ENCODE measurements around the gene C17orf50.

The C17orf50 gene

DNA sequence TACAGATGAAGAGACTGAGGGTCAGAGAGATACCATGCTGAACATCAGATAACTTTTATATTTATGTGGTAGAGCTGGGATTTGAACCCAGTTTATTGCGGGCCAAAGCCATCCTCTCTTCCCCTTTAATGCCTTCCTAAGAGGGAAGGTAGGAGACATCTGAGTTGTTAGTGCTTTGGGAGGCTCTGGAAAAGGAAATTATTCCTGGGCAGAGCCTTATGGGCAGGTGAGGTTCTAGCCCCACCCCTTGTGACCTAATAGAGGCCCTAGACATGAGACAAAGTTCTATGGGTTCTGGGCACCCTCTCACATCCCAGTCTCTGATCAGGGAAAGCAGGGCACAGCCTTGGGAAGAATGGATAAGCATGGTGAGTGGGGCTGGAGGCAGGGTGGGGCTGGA is at the start of gene C17orf50:
Gene C17orf50 (plus strand): TSS at position 301 of the 400 bp plus-strand sequence. CDS start 55 bp downstream, at position 356.
- peaks cover 0 to 14% (median 0%) of the 10 kb centered on the region in 11 experiments; a peak in 2 of 22 replicates for H4K20me1 ChIP-seq
- no peak within 1 kb of the TSS for H3K9ac ChIP-seq
- H3K9me3 ChIP-seq (replicated peaks in 1 of 11), result 0 out of 22 replicates have a peak, but pooled peaks cover 0 to 3% (median 0%) of the 10 kb centered on the region in 11 experiments
- H3K36me3 ChIP-seq, result no peaks in the 10 kb centered on the region
- TF ChIP-seq Cebpa-rat (IDR thresholded peaks at IDR 0.05), result no peak
- H3K4me1 ChIP-seq, result peaks cover 12 to 22% (median 14%) of the 10 kb centered on the region in 10 experiments
- peaks cover 0 to 9% (median 0%) of the 10 kb centered on the region in 11 experiments; a peak in 1 of 22 replicates for H3K27me3 ChIP-seq
- H3K4me2 ChIP-seq, result no peak within 1 kb of the TSS
- no peak within 1 kb of the TSS for H3K4me3 ChIP-seq
- no peak within 1 kb of the TSS for H3K27ac ChIP-seq

DNA sequence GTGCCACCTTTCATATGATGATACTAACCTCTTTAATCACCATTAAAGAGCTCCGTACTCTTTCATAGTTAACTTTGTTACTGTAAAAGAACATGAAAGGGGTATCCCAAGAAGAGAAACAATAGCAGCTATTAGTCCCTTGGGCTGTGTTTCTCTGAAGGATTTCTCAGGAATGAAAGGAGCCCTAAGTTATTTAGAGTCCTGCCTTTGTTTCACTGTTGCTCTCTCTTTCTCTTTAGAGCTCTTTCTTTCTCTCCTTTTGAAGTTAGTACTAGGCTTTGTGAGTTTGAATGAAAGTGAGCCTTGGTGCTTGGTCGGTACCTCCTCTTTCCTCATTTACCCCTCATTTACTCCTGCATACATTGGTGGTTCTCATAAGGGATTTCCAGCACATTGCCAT is 49.7 kb upstream of the C17orf50 start:
- H3K9ac ChIP-seq, result no peak overlapping the region
- H3K4me2 ChIP-seq, result no peak overlapping the region
- no peak overlapping the region for H3K4me3 ChIP-seq
- no peak for TF ChIP-seq Cebpa-rat (IDR thresholded peaks at IDR 0.05)
- H4K20me1 ChIP-seq, result peaks cover 0 to 40% (median 4%) of the 10 kb centered on the region in 11 experiments; a peak in 8 of 22 replicates
- H3K9me3 ChIP-seq (replicated peaks in 1 of 11), result no peaks in the 10 kb centered on the region
- H3K36me3 ChIP-seq, result peaks cover 71 to 97% (median 82%) of the 10 kb centered on the region in 11 experiments
- no peaks in the 10 kb centered on the region for H3K27me3 ChIP-seq
- H3K4me1 ChIP-seq, result peaks cover 5 to 25% (median 14%) of the 10 kb centered on the region in 10 experiments; a peak in 16 of 20 replicates
- no peak overlapping the region for H3K27ac ChIP-seq

DNA sequence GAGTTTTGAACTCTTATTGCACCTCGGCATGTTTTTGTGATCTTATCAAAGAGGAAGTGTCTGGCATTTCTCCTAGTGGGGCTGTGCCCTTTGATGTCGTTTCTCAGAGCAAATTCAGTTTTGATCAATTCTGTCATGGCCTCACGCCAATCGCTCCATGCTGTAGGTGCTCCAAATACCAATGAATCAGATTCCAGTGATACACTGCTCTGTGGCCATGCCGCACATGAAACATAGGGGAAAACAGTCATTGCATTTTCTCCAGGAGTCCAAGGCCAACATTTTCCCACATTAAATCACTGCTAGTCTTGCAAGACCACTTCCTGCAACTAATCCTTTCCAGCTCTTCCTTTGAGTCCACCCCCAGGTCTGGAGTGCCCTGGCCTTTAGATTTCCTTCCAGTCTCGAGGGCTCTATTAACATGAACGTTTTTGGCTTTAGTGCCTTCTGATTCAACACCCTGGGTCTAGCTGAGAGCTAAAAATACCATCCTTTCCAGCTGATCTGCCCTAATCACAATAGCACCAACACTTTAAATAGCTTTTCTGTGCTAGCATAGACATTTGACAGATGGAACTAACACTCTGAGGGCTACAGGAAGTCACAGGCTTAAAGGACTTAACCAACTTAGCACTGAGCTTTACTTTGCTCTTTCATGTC is 47.5 kb upstream of the C17orf50 start:
- H3K27me3 ChIP-seq, result no peaks in the 10 kb centered on the region
- H3K9ac ChIP-seq, result no peak overlapping the region
- H3K4me2 ChIP-seq, result no peak overlapping the region; a peak in 1 of 22 replicates
- H3K9me3 ChIP-seq (replicated peaks in 1 of 11), result no peaks in the 10 kb centered on the region
- H3K36me3 ChIP-seq, result peaks cover 92 to 100% (median 95%) of the 10 kb centered on the region in 11 experiments
- H3K4me3 ChIP-seq, result no peak overlapping the region
- H4K20me1 ChIP-seq, result peaks cover 0 to 44% (median 0%) of the 10 kb centered on the region in 11 experiments; a peak in 4 of 22 replicates
- no peak for TF ChIP-seq Cebpa-rat (IDR thresholded peaks at IDR 0.05)
- H3K4me1 ChIP-seq, result peaks cover 1 to 22% (median 8%) of the 10 kb centered on the region in 10 experiments; a peak in 15 of 20 replicates
- H3K27ac ChIP-seq, result no peak overlapping the region

- no peaks in the 10 kb centered on the region for H3K9me3 ChIP-seq (replicated peaks in 1 of 11)
- peaks cover 0 to 36% (median 0%) of the 10 kb centered on the region in 11 experiments; a peak in 3 of 22 replicates for H4K20me1 ChIP-seq
- no peak overlapping the region for H3K4me3 ChIP-seq
- no peak overlapping the region for H3K9ac ChIP-seq
- H3K4me2 ChIP-seq, result no peak overlapping the region
- no peaks in the 10 kb centered on the region for H3K27me3 ChIP-seq
- H3K36me3 ChIP-seq, result peaks cover 94 to 100% (median 99%) of the 10 kb centered on the region in 11 experiments
- H3K4me1 ChIP-seq, result peaks cover 0 to 14% (median 0%) of the 10 kb centered on the region in 10 experiments; a peak in 5 of 20 replicates
- H3K27ac ChIP-seq, result no peak overlapping the region
- no peak for TF ChIP-seq Cebpa-rat (IDR thresholded peaks at IDR 0.05)
Measured at GRCh38 chr17:35714988-35715387, 45.7 kb upstream of the C17orf50 start.

- Histone ChIP-seq H3K4me3 (no peak overlapping the region), H3K36me3 (peaks cover 92 to 99% (median 97%) of the 10 kb centered on the region in 11 experiments), H4K20me1 (peaks cover 0 to 36% (median 0%) of the 10 kb centered on the region in 11 experiments; a peak in 3 of 22 replicates), H3K27me3 (no peaks in the 10 kb centered on the region), H3K4me1 (peaks cover 0 to 14% (median 0%) of the 10 kb centered on the region in 10 experiments; a peak in 5 of 20 replicates), H3K9me3 (replicated peaks in 1 of 11) (no peaks in the 10 kb centered on the region), H3K27ac (no peak overlapping the region), H3K4me2 (no peak overlapping the region), H3K9ac (no peak overlapping the region)
- no peak for TF ChIP-seq Cebpa-rat (IDR thresholded peaks at IDR 0.05)
Measured at GRCh38 chr17:35715416-35715815, 45.3 kb upstream of the C17orf50 start.

- Histone ChIP-seq H3K9ac (no peak overlapping the region), H3K27ac (no peak overlapping the region), H3K4me2 (no peak overlapping the region), H4K20me1 (peaks cover 0 to 39% (median 0%) of the 10 kb centered on the region in 11 experiments; a peak in 3 of 22 replicates), H3K9me3 (replicated peaks in 1 of 11) (no peaks in the 10 kb centered on the region), H3K4me1 (peaks cover 0 to 14% (median 0%) of the 10 kb centered on the region in 10 experiments; a peak in 5 of 20 replicates), H3K27me3 (no peaks in the 10 kb centered on the region), H3K4me3 (no peak overlapping the region), H3K36me3 (peaks cover 90 to 97% (median 94%) of the 10 kb centered on the region in 11 experiments)
- TF ChIP-seq Cebpa-rat (IDR thresholded peaks at IDR 0.05), result no peak
Measured at GRCh38 chr17:35716173-35716572, 44.5 kb upstream of the C17orf50 start.

DNA sequence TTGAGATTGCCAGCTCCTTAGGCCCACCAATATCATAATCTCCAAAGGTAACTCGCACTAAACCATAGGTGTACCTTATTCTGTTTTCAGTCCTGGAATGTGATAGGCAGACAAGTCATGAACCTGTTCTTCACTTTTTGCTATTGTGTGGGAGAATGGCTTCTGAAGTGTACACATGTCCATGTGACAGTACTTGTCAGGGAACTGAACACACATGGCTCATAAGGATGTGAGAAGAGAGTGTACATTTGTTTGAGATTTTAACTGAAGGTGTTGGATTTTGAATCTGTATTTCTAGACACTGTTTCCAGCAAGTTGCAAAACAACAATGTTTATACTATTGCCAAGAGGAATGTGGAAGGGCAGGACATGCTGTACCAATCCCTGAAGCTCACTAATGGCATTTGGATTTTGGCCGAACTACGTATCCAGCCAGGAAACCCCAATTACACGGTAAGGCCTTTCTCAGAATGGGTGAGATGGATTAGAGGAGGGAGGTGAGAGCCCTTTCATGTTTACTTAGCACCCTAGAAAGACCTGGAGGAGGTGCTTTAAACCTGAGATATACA is 43.7 kb upstream of the C17orf50 start:
- no peak overlapping the region for H3K4me3 ChIP-seq
- TF ChIP-seq Cebpa-rat (IDR thresholded peaks at IDR 0.05), result no peak
- H3K36me3 ChIP-seq, result peaks cover 90 to 97% (median 94%) of the 10 kb centered on the region in 11 experiments
- H3K9me3 ChIP-seq (replicated peaks in 1 of 11), result no peaks in the 10 kb centered on the region
- H3K27me3 ChIP-seq, result no peaks in the 10 kb centered on the region
- H3K9ac ChIP-seq, result no peak overlapping the region
- H3K4me2 ChIP-seq, result no peak overlapping the region
- H3K27ac ChIP-seq, result no peak overlapping the region
- H3K4me1 ChIP-seq, result peaks cover 0 to 14% (median 0%) of the 10 kb centered on the region in 10 experiments; a peak in 5 of 20 replicates
- H4K20me1 ChIP-seq, result peaks cover 0 to 42% (median 5%) of the 10 kb centered on the region in 11 experiments; a peak in 4 of 22 replicates

DNA sequence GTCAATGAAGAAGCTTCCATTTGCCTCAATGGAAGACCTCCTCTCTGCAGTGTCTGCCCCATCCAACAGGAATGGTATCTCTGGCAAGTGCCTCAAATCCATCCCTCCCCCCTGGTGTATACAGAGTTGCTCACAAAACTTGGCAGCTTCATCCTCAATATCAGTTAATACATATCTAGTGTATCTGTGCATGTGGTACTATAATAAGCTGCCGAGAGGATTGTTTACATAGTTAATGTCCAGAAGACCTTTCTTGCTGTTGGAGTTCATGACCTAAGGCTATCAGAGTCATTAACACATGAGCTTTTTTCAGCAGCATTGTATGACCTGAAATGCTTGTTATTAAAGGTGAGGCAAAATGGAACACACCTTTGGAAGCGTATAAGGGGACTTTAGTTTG is 43.2 kb upstream of the C17orf50 start:
- H3K36me3 ChIP-seq, result peaks cover 90 to 97% (median 93%) of the 10 kb centered on the region in 11 experiments
- H3K4me2 ChIP-seq, result no peak overlapping the region
- H3K9me3 ChIP-seq (replicated peaks in 1 of 11), result no peaks in the 10 kb centered on the region
- no peak overlapping the region for H3K4me3 ChIP-seq
- peaks cover 0 to 45% (median 5%) of the 10 kb centered on the region in 11 experiments; a peak in 4 of 22 replicates for H4K20me1 ChIP-seq
- H3K27ac ChIP-seq, result no peak overlapping the region
- no peaks in the 10 kb centered on the region for H3K27me3 ChIP-seq
- TF ChIP-seq Cebpa-rat (IDR thresholded peaks at IDR 0.05), result no peak
- H3K9ac ChIP-seq, result no peak overlapping the region
- peaks cover 0 to 10% (median 0%) of the 10 kb centered on the region in 10 experiments; a peak in 5 of 20 replicates for H3K4me1 ChIP-seq

DNA sequence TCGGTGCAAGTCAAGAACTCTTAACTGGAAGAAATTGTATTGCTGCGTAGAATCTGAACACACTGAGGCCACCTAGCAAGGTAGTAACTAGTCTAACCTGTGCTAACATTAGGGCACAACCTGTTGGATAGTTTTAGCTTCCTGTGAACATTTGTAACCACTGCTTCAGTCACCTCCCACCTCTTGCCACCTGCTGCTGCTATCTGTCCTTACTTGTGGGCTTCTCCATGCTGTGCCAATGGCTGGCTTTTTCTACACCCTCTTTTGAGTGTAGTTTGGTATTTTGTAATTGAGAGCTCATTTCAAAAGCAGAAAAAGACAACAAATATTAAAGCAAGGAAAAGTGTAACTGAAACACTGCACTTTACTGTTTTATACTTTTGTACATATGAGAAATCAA is 37.0 kb upstream of the C17orf50 start:
- Histone ChIP-seq H3K4me3 (no peak overlapping the region), H3K36me3 (peaks cover 76 to 95% (median 88%) of the 10 kb centered on the region in 11 experiments), H3K9me3 (replicated peaks in 1 of 11) (no peaks in the 10 kb centered on the region), H3K9ac (no peak overlapping the region), H4K20me1 (peaks cover 0 to 41% (median 8%) of the 10 kb centered on the region in 11 experiments; a peak in 12 of 22 replicates), H3K27ac (no peak overlapping the region), H3K4me1 (peaks cover 0 to 19% (median 13%) of the 10 kb centered on the region in 10 experiments; a peak in 16 of 20 replicates), H3K27me3 (no peaks in the 10 kb centered on the region), H3K4me2 (no peak overlapping the region)
- no peak for TF ChIP-seq Cebpa-rat (IDR thresholded peaks at IDR 0.05)

Measured in BLaER1 treated with 17β-estradiol and CSF1 and Interleukin-3, amounts not matched to agents 10 nM and 100 nM (cell line).